Ovary (tissue), 3 donors: ENCODE measurements around the gene FHOD3.

Experiments used
- POLR2A ChIP-seq: fragments of 450-650 bp; IDR thresholded peaks from one replicate; pipeline ENCODE4 v1.6.1; 2017; ENCODE audit warnings: antibody characterized with exemption, mild to moderate bottlenecking, moderate library complexity
- TF ChIP-seq, protein P1 (sequence below), 3 donors: fragments of 450-650 bp in 2 of 3; fragments of 200-600 bp in 1 of 3; IDR thresholded peaks; one replicate each; pipeline versions ENCODE4 v1.5.1 to v1.8.0; 2016 to 2022; ENCODE audit warnings: antibody characterized with exemption in 3 of 3, mild to moderate bottlenecking in 1 of 3
- donor health status: DM: no; HTN: no; CAD: no.

DNA sequence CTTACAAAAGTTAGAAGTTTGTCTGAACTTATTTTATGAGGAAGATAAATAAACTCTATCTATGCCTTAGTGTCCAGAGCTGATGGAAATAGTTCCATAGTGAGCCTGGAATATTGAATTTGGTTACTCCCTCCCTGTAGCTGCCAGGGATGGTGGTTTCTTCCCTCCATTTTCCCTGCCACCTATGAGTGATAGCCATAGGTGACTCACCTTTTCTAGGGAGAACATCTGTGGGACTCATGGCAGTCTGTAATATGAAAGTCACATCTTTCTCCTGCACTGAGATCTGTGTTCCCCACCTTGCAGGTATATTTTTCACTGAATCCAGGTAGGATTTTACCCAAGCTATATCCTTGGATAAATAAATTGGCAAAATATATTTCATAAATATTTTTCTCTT is 382.5 kb downstream of the FHOD3 start:
- TF ChIP-seq, protein P1, sequence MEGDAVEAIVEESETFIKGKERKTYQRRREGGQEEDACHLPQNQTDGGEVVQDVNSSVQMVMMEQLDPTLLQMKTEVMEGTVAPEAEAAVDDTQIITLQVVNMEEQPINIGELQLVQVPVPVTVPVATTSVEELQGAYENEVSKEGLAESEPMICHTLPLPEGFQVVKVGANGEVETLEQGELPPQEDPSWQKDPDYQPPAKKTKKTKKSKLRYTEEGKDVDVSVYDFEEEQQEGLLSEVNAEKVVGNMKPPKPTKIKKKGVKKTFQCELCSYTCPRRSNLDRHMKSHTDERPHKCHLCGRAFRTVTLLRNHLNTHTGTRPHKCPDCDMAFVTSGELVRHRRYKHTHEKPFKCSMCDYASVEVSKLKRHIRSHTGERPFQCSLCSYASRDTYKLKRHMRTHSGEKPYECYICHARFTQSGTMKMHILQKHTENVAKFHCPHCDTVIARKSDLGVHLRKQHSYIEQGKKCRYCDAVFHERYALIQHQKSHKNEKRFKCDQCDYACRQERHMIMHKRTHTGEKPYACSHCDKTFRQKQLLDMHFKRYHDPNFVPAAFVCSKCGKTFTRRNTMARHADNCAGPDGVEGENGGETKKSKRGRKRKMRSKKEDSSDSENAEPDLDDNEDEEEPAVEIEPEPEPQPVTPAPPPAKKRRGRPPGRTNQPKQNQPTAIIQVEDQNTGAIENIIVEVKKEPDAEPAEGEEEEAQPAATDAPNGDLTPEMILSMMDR (IDR thresholded peaks at IDR 0.05): no peak
- TF ChIP-seq POLR2A: no peak
